Stimulated activated CD4-positive, alpha-beta T cell treated with anti-CD3 and anti-CD28 coated beads, TNF-alpha, amount 100 ng/mL, for 24 hours (primary cell): ENCODE results near the gene DVL1.
A peak's percentile ranks its signal among the peaks of the same experiment; 100 is the strongest.

Experiments
- DNase-seq, 3 experiments: peaks; one replicate each; pipeline ENCODE4 v3.0.0-alpha.2; 2020; ENCODE audit warnings: low read depth in 3 of 3

The DVL1 gene

GRCh38 chr1:1342061-1342562 is 7.1 kb downstream of the DVL1 start:
- no peak for DNase-seq

- DNase-seq: no peak
These were observed 7.6 kb downstream of the DVL1 start for GRCh38 chr1:1341549-1342021.

- no peak for DNase-seq
These were observed 8.2 kb downstream of the DVL1 start for GRCh38 chr1:1340791-1341548.

GRCh38 chr1:1340185-1340584 is 9.0 kb downstream of the DVL1 start:
- DNase-seq: no peak

- DNase-seq: no peak
These were observed 10.9 kb downstream of the DVL1 start for GRCh38 chr1:1338278-1338677.

GRCh38 chr1:1337793-1338147 is 11.4 kb downstream of the DVL1 start:
- DNase-seq: peak in 2 of 3 experiments; percentile 23 to 45

- no peak for DNase-seq
These were observed 12.1 kb downstream of the DVL1 start for GRCh38 chr1:1336931-1337792.

GRCh38 chr1:1336446-1336845 is 12.8 kb downstream of the DVL1 start:
- DNase-seq: no peak

- DNase-seq: no peak
These were observed 13.4 kb downstream of the DVL1 start for GRCh38 chr1:1335792-1336248.

GRCh38 chr1:1335283-1335682 is 13.9 kb downstream of the DVL1 start:
- no peak for DNase-seq

GRCh38 chr1:1334835-1335234 is 14.4 kb downstream of the DVL1 start:
- DNase-seq: no peak

- DNase-seq: no peak
These were observed 15.5 kb downstream of the DVL1 start for GRCh38 chr1:1333551-1334241.

GRCh38 chr1:1332774-1333480 is 16.3 kb downstream of the DVL1 start:
- no peak for DNase-seq

- no peak for DNase-seq
These were observed 17.0 kb downstream of the DVL1 start for GRCh38 chr1:1332031-1332755.

GRCh38 chr1:1331068-1331965 is 17.9 kb downstream of the DVL1 start, which contains the start of gene TAS1R3:
TAS1R3 (plus strand) TSS chr1:1331280; CDS start chr1:1331346, 66 bp downstream.
- no peak for DNase-seq

- DNase-seq: no peak
These were observed 18.7 kb downstream of the DVL1 start for GRCh38 chr1:1330366-1331067.

GRCh38 chr1:1329304-1330210 is 19.7 kb downstream of the DVL1 start:
- no peak for DNase-seq

GRCh38 chr1:1328254-1328653 is 21.0 kb downstream of the DVL1 start:
- DNase-seq: no peak
